ENCODE measurements around the gene MMP25. TPM values are rescaled to one million over a fixed set of nuclear protein-coding genes. Genes with fewer than 3 reads are reported as not detected.
"Not testable (repeated sequence)": the region's sequence is repeated elsewhere in the genome, so short reads cannot be mapped to it uniquely, and the experiment has no call there.

MMP25 gene
- total RNA-seq, 1 donor from 2014 or later = 1.3 TPM

- ATAC-seq (ENCODE audit: poor library complexity) (no peak), DNase-seq (no peak)
- intact Hi-C loops (cut with DNase I) = loop anchor here (5.0 kb wide), 1 partner anchor 48 kb away; the partner anchor contains the start of gene ZNF205
These were observed 17.4 kb downstream of the MMP25 start for GRCh38 chr16:3063625-3064386.

- DNase-seq (peak; percentile 59), ATAC-seq (ENCODE audit: poor library complexity) (peak; percentile 80)
- intact Hi-C loops (cut with DNase I) = no loop called here
These were observed 18.8 kb downstream of the MMP25 start, which contains the start of gene IL32 for GRCh38 chr16:3065069-3065741. TSS of gene IL32 (plus strand) at chr16:3065640. CDS start at chr16:3065812, 172 bp downstream.

- intact Hi-C loops (cut with DNase I) = no loop called here
- peak; percentile 44 for DNase-seq
- ATAC-seq (ENCODE audit: poor library complexity) = peak; percentile 37
These were observed 19.5 kb downstream of the MMP25 start for GRCh38 chr16:3065742-3066439.

GRCh38 chr16:3066440-3066748 is 20.0 kb downstream of the MMP25 start:
- peak; percentile 37 for DNase-seq
- intact Hi-C loops (cut with DNase I) = no loop called here

GRCh38 chr16:3068487-3068886 is 22.1 kb downstream of the MMP25 start:
- DNase-seq (no peak), ATAC-seq (ENCODE audit: poor library complexity) (no peak)
- intact Hi-C loops (cut with DNase I) = no loop called here

More at GRCh38 chr16:3066440-3066748, 20.0 kb downstream of the MMP25 start:
- ATAC-seq (ENCODE audit: poor library complexity) = no peak

- DNase-seq = peak; percentile 27
- intact Hi-C loops (cut with DNase I); ATAC-seq (ENCODE audit: poor library complexity): not testable (repeated sequence)
These were observed 22.8 kb downstream of the MMP25 start for GRCh38 chr16:3069146-3069545.

- intact Hi-C loops (cut with DNase I) = no loop called here
- DNase-seq = peak; percentile 19
- ATAC-seq (ENCODE audit: poor library complexity) = no peak
These were observed 24.3 kb downstream of the MMP25 start for GRCh38 chr16:3070608-3071111.

GRCh38 chr16:3071655-3072054 is 25.3 kb downstream of the MMP25 start:
- peak; percentile 6 for DNase-seq
- ATAC-seq (ENCODE audit: poor library complexity) = no peak
- intact Hi-C loops (cut with DNase I) = no loop called here

GRCh38 chr16:3072148-3072547 is 25.8 kb downstream of the MMP25 start:
- intact Hi-C loops (cut with DNase I); ATAC-seq (ENCODE audit: poor library complexity): not testable (repeated sequence)
- DNase-seq = peak; percentile 23

- ATAC-seq (ENCODE audit: poor library complexity); intact Hi-C loops (cut with DNase I): not testable (repeated sequence)
- peak; percentile 32 for DNase-seq
These were observed 26.4 kb downstream of the MMP25 start for GRCh38 chr16:3072576-3073263.

- ATAC-seq (ENCODE audit: poor library complexity) = no peak
- peak; percentile 11 for DNase-seq
- intact Hi-C loops (cut with DNase I) = no loop called here
These were observed 27.1 kb downstream of the MMP25 start for GRCh38 chr16:3073448-3073847.

GRCh38 chr16:3074860-3075522 is 28.6 kb downstream of the MMP25 start:
- peak; percentile 61 for ATAC-seq (ENCODE audit: poor library complexity)
- DNase-seq = peak; percentile 64
- intact Hi-C loops (cut with DNase I) = no loop called here

GRCh38 chr16:3075523-3075915 is 29.2 kb downstream of the MMP25 start:
- DNase-seq = peak; percentile 79
- intact Hi-C loops (cut with DNase I) = no loop called here
- ATAC-seq (ENCODE audit: poor library complexity) = peak; percentile 74

- ATAC-seq (ENCODE audit: poor library complexity); DNase-seq; intact Hi-C loops (cut with DNase I): not testable (repeated sequence)
These were observed 29.6 kb downstream of the MMP25 start for GRCh38 chr16:3075946-3076345.

- no peak for ATAC-seq (ENCODE audit: poor library complexity)
- intact Hi-C loops (cut with DNase I) = no loop called here
- peak; percentile 23 for DNase-seq
These were observed 30.2 kb downstream of the MMP25 start for GRCh38 chr16:3076577-3076976.

GRCh38 chr16:3080024-3080423 is 33.7 kb downstream of the MMP25 start:
- intact Hi-C loops (cut with DNase I) = no loop called here
- ATAC-seq (ENCODE audit: poor library complexity) = no peak
- DNase-seq = peak; percentile 7

- DNase-seq; ATAC-seq (ENCODE audit: poor library complexity); intact Hi-C loops (cut with DNase I): not testable (repeated sequence)
These were observed 35.6 kb downstream of the MMP25 start for GRCh38 chr16:3081957-3082356.

GRCh38 chr16:3083408-3083807 is 37.0 kb downstream of the MMP25 start:
- peak; percentile 2 for DNase-seq
- intact Hi-C loops (cut with DNase I); ATAC-seq (ENCODE audit: poor library complexity): not testable (repeated sequence)

Data from Right ventricle myocardium superior (tissue), 1 donor.